Neural progenitor cell (in vitro differentiated cells): ENCODE data around the gene KCNC3. TPM values are rescaled to one million over a fixed set of nuclear protein-coding genes. Genes with fewer than 3 reads are reported as not detected.

ENCODE experiments used
- DNase-seq: peaks from one replicate; pipeline ENCODE4 v3.0.0-alpha.2; 2016; ENCODE audit warnings: low spot score
- H2AFZ ChIP-seq: fragments of 200-600 bp; sonication (generic); replicated peaks from 2 replicates; pipeline ENCODE4 v1.6.1; 2016; ENCODE audit warnings: antibody characterized with exemption
- H3F3A ChIP-seq: fragments of 200-600 bp; sonication (generic); 2 replicates; pipeline ENCODE4 v1.6.1; 2016; ENCODE audit warnings: antibody characterized with exemption, low read depth
- H3K27ac ChIP-seq: fragments of 200-600 bp; sonication (generic); 2 replicates; pipeline ENCODE4 v1.5.1; 2016; ENCODE audit warnings: mild to moderate bottlenecking
- H3K27me3 ChIP-seq: fragments of 200-600 bp; sonication (generic); 2 replicates; pipeline ENCODE4 v1.6.1; 2016; ENCODE audit warnings: mild to moderate bottlenecking, moderate library complexity
- H3K36me3 ChIP-seq: fragments of 200-600 bp; sonication (generic); 2 replicates; pipeline ENCODE4 v1.5.1; 2016
- H3K4me1 ChIP-seq: fragments of 200-600 bp; sonication (generic); 2 replicates; pipeline ENCODE4 v1.6.1; 2016; ENCODE audit warnings: mixed run types
- H3K4me2 ChIP-seq: fragments of 200-600 bp; sonication (generic); 2 replicates; pipeline ENCODE4 v1.6.1; 2016
- H3K4me3 ChIP-seq: fragments of 200-600 bp; sonication (generic); 2 replicates; pipeline ENCODE4 v1.5.1; 2016
- H3K79me2 ChIP-seq: fragments of 200-600 bp; sonication (generic); 2 replicates; pipeline ENCODE4 v1.6.1; 2016; ENCODE audit warnings: low read depth
- H3K9ac ChIP-seq: fragments of 200-600 bp; sonication (generic); 2 replicates; pipeline ENCODE4 v1.6.1; 2016
- H3K9me3 ChIP-seq: fragments of 200-600 bp; sonication (generic); 2 replicates; pipeline ENCODE4 v1.5.1; 2016; ENCODE audit warnings: low read depth
- H4K20me1 ChIP-seq: fragments of 200-600 bp; sonication (generic); 2 replicates; pipeline ENCODE4 v1.6.1; 2016; ENCODE audit warnings: low read depth
- H3K27ac Mint-ChIP-seq: 3 replicates; pipeline ENCODE4 v1.8.0; 2021; ENCODE audit warnings: mixed read lengths
- H3K27me3 Mint-ChIP-seq: 2 replicates; pipeline ENCODE4 v1.8.0; 2022; ENCODE audit warnings: low read depth, mild to moderate bottlenecking, inconsistent platforms, moderate library complexity, mixed read lengths; ENCODE audit not compliant: insufficient read depth
- H3K36me3 Mint-ChIP-seq: 3 replicates; pipeline ENCODE4 v1.8.0; 2021; ENCODE audit warnings: mixed read lengths
- H3K4me1 Mint-ChIP-seq: 3 replicates; pipeline ENCODE4 v1.8.0; 2021; ENCODE audit warnings: mixed read lengths
- H3K4me3 Mint-ChIP-seq: 3 replicates; pipeline ENCODE4 v1.8.0; 2021; ENCODE audit warnings: mild to moderate bottlenecking, moderate library complexity, mixed read lengths
- H3K9me3 Mint-ChIP-seq: 3 replicates; pipeline ENCODE4 v1.8.0; 2020; ENCODE audit warnings: mixed read lengths
- CTCF ChIP-seq: fragments of 200-600 bp; sonication (generic); IDR thresholded peaks from 2 replicates; pipeline ENCODE4 v1.5.1; 2017; ENCODE audit warnings: antibody characterized with exemption, mild to moderate bottlenecking
- EZH2 ChIP-seq: fragments of 200-600 bp; sonication (generic); IDR thresholded peaks from 2 replicates; pipeline ENCODE4 v1.6.1; 2017; ENCODE audit warnings: antibody characterized with exemption, mild to moderate bottlenecking, moderate library complexity
- EZH2phosphoT487 ChIP-seq: fragments of 200-600 bp; sonication (generic); IDR thresholded peaks from 2 replicates; pipeline ENCODE4 v1.6.1; 2017; ENCODE audit warnings: antibody characterized with exemption
- total RNA-seq: library from RNA; depleted of rRNA; stranded (reverse); fragments of >200 nt; gene quantifications from 2 replicates; pipeline ENCODE4 v1.2.3, GENCODE V29; 2015; ENCODE audit warnings: low replicate concordance

KCNC3 gene
- total RNA-seq, 1 donor from 2014 or later = 0.41 TPM

- Mint-ChIP-seq H3K27me3 (peaks cover 20% of the 10 kb centered on the region), H3K27ac (no peak overlapping the region), H3K4me1 (peaks cover 16% of the 10 kb centered on the region), H3K9me3 (no peaks in the 10 kb centered on the region), H3K4me3 (no peak overlapping the region), H3K36me3 (no peaks in the 10 kb centered on the region)
- Histone ChIP-seq H4K20me1 (peaks cover 14% of the 10 kb centered on the region), H3K4me3 (no peak overlapping the region), H3K9ac (no peak overlapping the region), H3K36me3 (no peaks in the 10 kb centered on the region), H3K27ac (no peak overlapping the region), H3K4me1 (peaks cover 3% of the 10 kb centered on the region), H3K27me3 (peaks cover 4% of the 10 kb centered on the region), H3K79me2 (no peaks in the 10 kb centered on the region), H3K9me3 (no peaks in the 10 kb centered on the region), H3F3A (peaks cover 9% of the 10 kb centered on the region), H3K4me2 (no peak overlapping the region), H2AFZ (no peak overlapping the region)
- TF ChIP-seq CTCF = no peak
- no peak for TF ChIP-seq EZH2phosphoT487
- TF ChIP-seq EZH2 = no peak
- no peak for DNase-seq
Measured at GRCh38 chr19:50320596-50320995, 8.6 kb downstream of the KCNC3 start.

GRCh38 chr19:50320051-50320450 is 9.1 kb downstream of the KCNC3 start:
- Histone ChIP-seq H3K79me2 (no peaks in the 10 kb centered on the region), H3F3A (peaks cover 12% of the 10 kb centered on the region), H3K4me3 (no peak overlapping the region), H3K9ac (no peak overlapping the region), H3K36me3 (no peaks in the 10 kb centered on the region), H3K4me2 (no peak overlapping the region), H3K27ac (no peak overlapping the region), H3K27me3 (peaks cover 8% of the 10 kb centered on the region), H3K9me3 (no peaks in the 10 kb centered on the region), H2AFZ (no peak overlapping the region), H3K4me1 (peaks cover 3% of the 10 kb centered on the region), H4K20me1 (peaks cover 11% of the 10 kb centered on the region)
- Mint-ChIP-seq H3K9me3 (no peaks in the 10 kb centered on the region), H3K4me1 (peaks cover 16% of the 10 kb centered on the region), H3K36me3 (no peaks in the 10 kb centered on the region), H3K27me3 (peaks cover 17% of the 10 kb centered on the region), H3K4me3 (no peak overlapping the region), H3K27ac (no peak overlapping the region)
- TF ChIP-seq EZH2phosphoT487 (no peak), CTCF (no peak), EZH2 (no peak)
- no peak for DNase-seq

- no peak for TF ChIP-seq EZH2phosphoT487
- no peak for TF ChIP-seq CTCF
- no peak for TF ChIP-seq EZH2
- Histone ChIP-seq H3K79me2 (no peaks in the 10 kb centered on the region), H3K4me2 (no peak overlapping the region), H3K4me1 (peaks cover 12% of the 10 kb centered on the region), H3K36me3 (no peaks in the 10 kb centered on the region), H3K27ac (no peak overlapping the region), H3K9ac (no peak overlapping the region), H3K27me3 (peaks cover 17% of the 10 kb centered on the region), H3K9me3 (no peaks in the 10 kb centered on the region), H3K4me3 (no peak overlapping the region), H4K20me1 (peaks cover 2% of the 10 kb centered on the region), H2AFZ (no peak overlapping the region), H3F3A (peaks cover 21% of the 10 kb centered on the region)
- peaks cover 21% of the 10 kb centered on the region for H3K27me3 Mint-ChIP-seq
- no peak overlapping the region for H3K4me3 Mint-ChIP-seq
- no peak overlapping the region for H3K27ac Mint-ChIP-seq
- peaks cover 13% of the 10 kb centered on the region for H3K4me1 Mint-ChIP-seq
- no peak for DNase-seq
- no peaks in the 10 kb centered on the region for H3K36me3 Mint-ChIP-seq
- H3K9me3 Mint-ChIP-seq = no peaks in the 10 kb centered on the region
Measured at GRCh38 chr19:50319156-50319555, 10.0 kb downstream of the KCNC3 start.
